A172 (cell line): ENCODE results near the gene ZNF408. TPM values are rescaled to one million over a fixed set of nuclear protein-coding genes. Genes with fewer than 3 reads are reported as not detected.
"Not testable (repeated sequence)": the region's sequence is repeated elsewhere in the genome, so short reads cannot be mapped to it uniquely, and the experiment has no call there.

Experiments used
- DNase-seq: peaks from one replicate; pipeline ENCODE4 v3.0.0-alpha.2; 2015; ENCODE audit warnings: low spot score
- total RNA-seq: library from RNA; depleted of rRNA; stranded (reverse); fragments of >200 nt; shearing (Covaris generic); gene quantifications from 2 replicates; pipeline ENCODE4 v1.2.3, GENCODE V29; 2014

ZNF408 gene
- total RNA-seq, 1 experiment from 2014 or later = 7.9 TPM

DNA sequence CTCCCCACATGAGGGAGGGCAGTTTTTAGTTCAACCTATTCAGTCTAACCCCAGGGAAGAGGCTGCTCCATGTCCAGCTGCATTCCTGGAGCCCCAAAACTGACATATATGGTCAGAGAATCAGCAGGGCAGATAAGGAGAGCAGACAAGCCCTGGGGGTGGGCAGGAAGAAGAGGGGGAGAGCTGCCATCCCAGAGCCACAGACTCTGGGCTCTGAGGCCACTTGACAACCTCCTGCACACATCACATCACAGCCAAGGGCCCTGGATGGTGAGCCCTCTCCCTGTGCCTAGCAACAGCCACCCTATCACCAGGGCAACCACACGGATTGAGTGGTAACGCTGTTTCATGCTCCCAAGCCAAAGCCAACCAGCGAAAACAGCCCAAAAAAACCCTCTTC, 3.5 kb upstream of the ZNF408 start:
- DNase-seq = peak; percentile 38

- no peak for DNase-seq
Observed at GRCh38 chr11:46697723-46698122, 3.1 kb upstream of the ZNF408 start.

GRCh38 chr11:46698597-46698996, 2.2 kb upstream of the ZNF408 start:
- no peak for DNase-seq

DNA sequence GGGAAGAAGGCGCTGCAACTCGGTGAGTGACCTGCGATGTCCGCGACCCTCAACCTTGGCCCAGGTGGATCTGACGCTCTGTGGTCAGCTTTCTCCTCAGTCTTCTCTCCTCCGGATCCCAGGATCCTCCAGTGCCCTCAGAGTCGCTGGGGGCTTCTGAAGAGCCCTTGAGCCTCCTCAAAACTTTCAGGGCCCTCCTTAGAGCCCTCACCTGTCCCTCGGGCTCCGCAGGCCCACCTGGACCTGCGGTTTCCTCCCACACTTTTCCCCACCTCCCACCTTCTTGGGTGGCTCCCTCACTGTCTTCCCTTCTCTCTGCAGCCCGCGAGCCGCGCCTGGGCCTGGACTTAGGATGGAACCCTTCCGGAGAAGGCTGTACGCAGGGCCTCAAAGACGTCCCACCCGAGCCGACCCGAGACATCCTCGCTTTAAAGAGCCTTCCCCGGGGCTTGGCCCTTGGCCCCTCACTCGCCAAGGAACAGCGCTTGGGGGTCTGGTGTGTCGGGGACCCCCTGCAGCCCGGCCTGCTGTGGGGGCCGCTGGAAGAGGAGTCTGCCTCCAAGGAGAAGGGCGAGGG, 335 bp downstream of the ZNF408 start:
- no peak for DNase-seq

GRCh38 chr11:46705070-46705688, 4.3 kb downstream of the ZNF408 start:
- DNase-seq = no peak

- DNase-seq = no peak
Observed at GRCh38 chr11:46706886-46707285, 6.1 kb downstream of the ZNF408 start.

DNA sequence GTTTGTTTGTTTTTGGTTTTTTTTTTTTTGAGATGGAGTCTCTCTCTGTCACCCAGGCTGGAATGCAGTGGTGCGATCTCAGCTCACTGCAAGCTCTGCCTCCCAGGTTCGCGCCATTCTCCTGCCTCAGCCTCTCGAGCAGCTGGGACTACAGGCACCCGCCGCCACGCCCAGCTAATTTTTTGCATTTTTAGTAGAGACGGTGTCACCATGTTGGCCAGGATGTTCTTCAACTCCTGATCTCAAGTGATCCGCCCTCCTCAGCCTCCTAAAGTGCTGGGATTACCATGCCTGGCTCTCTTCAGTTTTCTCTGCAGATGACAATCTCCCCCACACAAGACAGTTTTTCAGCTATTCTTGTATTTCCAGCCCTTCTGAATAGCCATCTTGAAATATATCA, 8.5 kb downstream of the ZNF408 start:
- peak; percentile 38 for DNase-seq

- DNase-seq = peak; percentile 99
Observed at GRCh38 chr11:46710821-46711269, 10.0 kb downstream of the ZNF408 start.

DNA sequence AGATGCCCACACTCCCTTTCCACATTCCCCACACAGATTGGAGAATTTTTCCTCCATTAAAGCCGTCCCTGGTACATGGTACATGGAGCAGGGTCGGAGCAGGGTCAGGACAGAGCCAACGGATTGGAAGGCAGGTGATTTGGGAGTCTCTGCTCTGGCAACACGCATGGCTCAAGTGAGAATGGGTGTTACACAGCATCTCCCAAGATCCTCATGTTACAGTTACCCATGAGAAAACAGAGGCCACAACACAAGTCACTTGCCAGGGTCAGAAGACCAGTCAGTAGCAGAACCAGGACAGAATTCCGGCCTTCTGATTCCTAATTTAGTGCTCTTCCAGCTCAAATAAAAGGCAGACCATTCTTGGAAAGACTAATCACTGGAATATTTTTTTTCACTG, 10.5 kb downstream of the ZNF408 start:
- peak; percentile 34 for DNase-seq

GRCh38 chr11:46712874-46713576, 12.2 kb downstream of the ZNF408 start:
- DNase-seq = no peak

GRCh38 chr11:46717825-46718154, 17.0 kb downstream of the ZNF408 start:
- not testable (repeated sequence) for DNase-seq

- peak; percentile 37 for DNase-seq
Observed at GRCh38 chr11:46718155-46719019, 17.6 kb downstream of the ZNF408 start.

DNA sequence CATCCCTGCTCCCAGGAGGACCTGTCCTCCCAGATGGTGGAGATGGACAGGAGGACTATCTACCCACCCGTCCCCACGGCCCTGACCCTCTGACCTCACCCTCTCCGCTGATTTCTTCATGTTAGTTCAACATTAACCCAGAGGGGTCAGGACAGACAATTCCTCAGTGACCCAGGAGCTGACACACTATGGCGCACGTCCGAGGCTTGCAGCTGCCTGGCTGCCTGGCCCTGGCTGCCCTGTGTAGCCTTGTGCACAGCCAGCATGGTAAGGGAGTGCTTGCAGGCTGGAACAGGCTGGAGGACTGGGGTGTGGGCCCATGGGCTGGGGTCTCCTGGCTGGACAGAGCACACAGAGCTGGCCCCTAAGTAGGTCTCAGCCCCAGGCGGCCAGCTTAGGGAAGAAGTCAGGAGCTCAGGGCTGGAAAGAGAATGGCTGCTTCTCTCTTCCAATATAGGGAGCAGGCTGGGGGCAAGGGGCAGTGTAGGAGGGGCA, 18.3 kb downstream of the ZNF408 start, which contains the start of gene F2:
TSS of gene F2 (plus strand) at position 166 of the 495 bp plus-strand sequence. CDS start at position 189, 23 bp downstream.
- no peak for DNase-seq

GRCh38 chr11:46719543-46720218, 18.9 kb downstream of the ZNF408 start:
- DNase-seq = no peak

DNA sequence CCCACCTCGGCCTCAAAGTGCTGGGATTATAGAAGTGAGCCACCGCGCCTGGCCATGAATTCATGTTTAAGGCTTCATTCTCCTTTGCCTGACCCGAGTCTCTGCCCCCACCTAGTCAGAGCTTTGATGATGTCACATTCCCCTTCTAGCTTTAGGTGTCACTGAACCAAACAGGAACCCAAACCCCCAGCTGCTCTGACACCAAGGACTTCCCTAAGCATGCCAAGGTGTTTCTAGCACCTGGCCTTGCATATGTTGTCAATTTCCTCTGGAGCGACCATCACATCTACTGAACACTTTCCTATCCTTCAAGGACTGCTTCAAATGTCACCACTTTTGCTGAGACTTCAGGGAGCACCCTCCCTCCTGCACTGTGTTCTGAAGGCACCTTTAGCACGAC, 20.5 kb downstream of the ZNF408 start:
- DNase-seq = no peak

- no peak for DNase-seq
Observed at GRCh38 chr11:46722566-46723358, 21.9 kb downstream of the ZNF408 start.

GRCh38 chr11:46723359-46723680, 22.5 kb downstream of the ZNF408 start:
- DNase-seq = no peak

DNA sequence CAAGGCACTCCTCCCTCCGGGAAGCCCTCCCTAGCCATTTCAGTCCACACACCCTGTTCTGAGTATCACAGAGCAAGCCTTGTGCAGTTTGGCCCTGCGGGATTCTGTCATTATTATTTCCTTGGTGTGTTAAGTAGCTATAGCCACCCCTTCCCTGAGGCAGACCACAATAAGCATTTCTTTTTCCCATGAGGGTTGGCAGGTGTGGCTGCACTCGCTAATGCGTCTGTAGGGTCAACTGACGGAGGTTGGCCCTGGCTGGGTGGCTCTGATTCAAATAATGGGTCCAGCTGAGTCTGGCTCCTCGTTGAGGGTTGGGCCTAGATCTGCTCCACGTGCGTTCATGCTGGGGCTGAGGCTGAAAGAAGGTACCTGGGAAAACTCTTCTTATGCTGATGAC, 23.3 kb downstream of the ZNF408 start:
- no peak for DNase-seq

DNA sequence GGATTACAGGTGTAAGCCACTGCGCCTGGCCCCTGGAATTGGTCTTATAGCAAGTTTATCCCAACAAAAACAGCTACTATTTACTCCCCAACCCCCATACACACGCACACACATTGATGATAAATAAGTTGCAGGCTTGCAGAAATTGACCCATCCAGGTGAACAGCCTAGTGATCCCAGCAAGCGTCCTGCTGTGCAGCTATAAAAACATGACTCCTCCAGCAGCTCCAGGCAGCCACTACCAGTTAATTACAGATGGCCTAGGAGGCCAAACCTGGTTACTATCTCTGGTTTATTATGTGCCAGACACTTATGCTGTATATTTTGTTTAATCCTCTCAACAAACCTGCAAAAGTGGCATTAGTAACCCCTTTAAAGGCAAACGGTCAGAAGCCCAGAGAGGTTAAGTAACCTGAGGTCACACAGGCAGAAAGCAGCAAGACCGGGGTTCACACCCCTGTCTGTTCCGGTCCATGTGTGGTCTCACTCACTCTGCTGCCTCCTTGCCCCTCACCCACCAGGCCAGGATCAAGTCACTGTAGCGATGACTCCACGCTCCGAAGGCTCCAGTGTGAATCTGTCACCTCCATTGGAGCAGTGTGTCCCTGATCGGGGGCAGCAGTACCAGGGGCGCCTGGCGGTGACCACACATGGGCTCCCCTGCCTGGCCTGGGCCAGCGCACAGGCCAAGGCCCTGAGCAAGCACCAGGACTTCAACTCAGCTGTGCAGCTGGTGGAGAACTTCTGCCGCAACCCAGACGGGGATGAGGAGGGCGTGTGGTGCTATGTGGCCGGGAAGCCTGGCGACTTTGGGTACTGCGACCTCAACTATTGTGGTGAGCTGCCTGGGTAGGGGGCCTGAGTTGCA, 24.7 kb downstream of the ZNF408 start:
- DNase-seq = no peak
